Stomach smooth muscle (tissue), 2 donors: Measurements from ENCODE around the gene SEMA6C.
"Not testable (repeated sequence)": the region's sequence is repeated elsewhere in the genome, so short reads cannot be mapped to it uniquely, and the experiment has no call there.

Source experiments
- H3K27ac ChIP-seq: one replicate; pipeline ENCODE4 v1.7.0; 2013; ENCODE audit warnings: mild to moderate bottlenecking, low read length, inconsistent platforms
- H3K27me3 ChIP-seq, 2 donors: one replicate each; pipeline ENCODE4 v1.7.0; 2013; ENCODE audit warnings: low read length in 2 of 2; ENCODE audit not compliant: insufficient read depth in 2 of 2, control insufficient read depth in 1 of 2
- H3K36me3 ChIP-seq, 2 donors: one replicate each; pipeline ENCODE4 v1.7.0; 2013; ENCODE audit warnings: low read length in 2 of 2; ENCODE audit not compliant: control insufficient read depth in 2 of 2, insufficient read depth in 2 of 2
- H3K4me1 ChIP-seq: one replicate; pipeline ENCODE4 v1.7.0; 2013; ENCODE audit warnings: low read length; ENCODE audit not compliant: control insufficient read depth, insufficient read depth
- H3K4me3 ChIP-seq, 2 donors: one replicate each; pipeline ENCODE4 v1.7.0; 2013; ENCODE audit warnings: low read length in 2 of 2
- H3K9ac ChIP-seq, 2 donors: one replicate each; pipeline ENCODE4 v1.7.0; 2013; ENCODE audit warnings: low read length in 2 of 2, mild to moderate bottlenecking in 1 of 2
- H3K9me3 ChIP-seq, 2 donors: one replicate each; pipeline ENCODE4 v1.7.0; 2013; ENCODE audit warnings: low read length in 2 of 2; ENCODE audit not compliant: control insufficient read depth in 2 of 2
- donor health status: healthy.
- donor health status: Pancreatic carcinoma.

SEMA6C gene

GRCh38 chr1:151130987-151131586, 15.3 kb downstream of the SEMA6C start:
- no peaks in the 10 kb centered on the region for H3K27me3 ChIP-seq
- peak overlapping the region; percentile 77 for H3K27ac ChIP-seq

GRCh38 chr1:151128800-151129199, 17.6 kb downstream of the SEMA6C start:
- no peaks in the 10 kb centered on the region for H3K27me3 ChIP-seq
- H3K27ac ChIP-seq = no peak overlapping the region
- peaks cover 0 to 4% of the 10 kb centered on the region in 2 donors for H3K36me3 ChIP-seq
- no peak overlapping the region for H3K9ac ChIP-seq
- H3K4me3 ChIP-seq = no peak overlapping the region
- H3K4me1 ChIP-seq = peaks cover 15% of the 10 kb centered on the region
- no peaks in the 10 kb centered on the region for H3K9me3 ChIP-seq

More at GRCh38 chr1:151130987-151131586, 15.3 kb downstream of the SEMA6C start:
- H3K9ac ChIP-seq = peak overlapping the region; percentile 62 to 80
- peak overlapping the region; percentile 73 to 78 for H3K4me3 ChIP-seq
- H3K4me1 ChIP-seq = peaks cover 15% of the 10 kb centered on the region
- no peaks in the 10 kb centered on the region for H3K9me3 ChIP-seq
- H3K36me3 ChIP-seq = peaks cover 10 to 12% of the 10 kb centered on the region in 2 donors

- Histone ChIP-seq H3K27me3 (no peaks in the 10 kb centered on the region), H3K9ac (no peak overlapping the region), H3K9me3 (no peaks in the 10 kb centered on the region), H3K36me3 (peaks cover 10 to 11% of the 10 kb centered on the region in 2 donors), H3K4me1 (no peaks in the 10 kb centered on the region), H3K4me3 (no peak overlapping the region), H3K27ac (no peak overlapping the region)
These were observed 21.5 kb downstream of the SEMA6C start for GRCh38 chr1:151124763-151125403.

GRCh38 chr1:151113877-151114276, 32.6 kb downstream of the SEMA6C start:
- Histone ChIP-seq H3K36me3 (peaks cover 7 to 20% of the 10 kb centered on the region in 2 donors), H3K27ac (no peak overlapping the region), H3K9ac (no peak overlapping the region)

GRCh38 chr1:151108331-151108730, 38.1 kb downstream of the SEMA6C start:
- Histone ChIP-seq H3K27me3 (no peaks in the 10 kb centered on the region), H3K36me3 (peaks cover 15 to 23% of the 10 kb centered on the region in 2 donors), H3K27ac (no peak overlapping the region), H3K9ac (no peak overlapping the region), H3K4me3 (no peak overlapping the region), H3K9me3 (no peaks in the 10 kb centered on the region), H3K4me1 (no peaks in the 10 kb centered on the region)

More at GRCh38 chr1:151113877-151114276, 32.6 kb downstream of the SEMA6C start:
- Histone ChIP-seq H3K9me3 (no peaks in the 10 kb centered on the region), H3K4me1 (no peaks in the 10 kb centered on the region), H3K4me3 (no peak overlapping the region), H3K27me3 (no peaks in the 10 kb centered on the region)

- H3K27me3 ChIP-seq = no peaks in the 10 kb centered on the region
- H3K27ac ChIP-seq = no peak overlapping the region
- no peak overlapping the region for H3K4me3 ChIP-seq
- no peak overlapping the region for H3K9ac ChIP-seq
- no peaks in the 10 kb centered on the region for H3K9me3 ChIP-seq
- H3K36me3 ChIP-seq = peaks cover 16 to 23% of the 10 kb centered on the region in 2 donors
- no peaks in the 10 kb centered on the region for H3K4me1 ChIP-seq
These were observed 39.5 kb downstream of the SEMA6C start for GRCh38 chr1:151106894-151107293.

- no peak overlapping the region for H3K9ac ChIP-seq
- H3K36me3 ChIP-seq = peaks cover 16 to 17% of the 10 kb centered on the region in 2 donors
- no peaks in the 10 kb centered on the region for H3K9me3 ChIP-seq
- H3K27me3 ChIP-seq = no peaks in the 10 kb centered on the region
- H3K27ac ChIP-seq = no peak overlapping the region
- no peak overlapping the region for H3K4me3 ChIP-seq
- no peaks in the 10 kb centered on the region for H3K4me1 ChIP-seq
These were observed 41.8 kb downstream of the SEMA6C start for GRCh38 chr1:151104630-151105029.

GRCh38 chr1:151098126-151098525, 48.3 kb downstream of the SEMA6C start:
- no peak overlapping the region for H3K27ac ChIP-seq

GRCh38 chr1:151097426-151097825, 49.0 kb downstream of the SEMA6C start:
- H3K9ac ChIP-seq, H3K4me1 ChIP-seq, H3K27me3 ChIP-seq, H3K27ac ChIP-seq, H3K4me3 ChIP-seq, H3K9me3 ChIP-seq: not testable (repeated sequence)
- peaks cover 5 to 10% of the 10 kb centered on the region in 2 donors for H3K36me3 ChIP-seq

More at GRCh38 chr1:151098126-151098525, 48.3 kb downstream of the SEMA6C start:
- peaks cover 5 to 12% of the 10 kb centered on the region in 2 donors for H3K36me3 ChIP-seq
- H3K4me1 ChIP-seq = no peaks in the 10 kb centered on the region
- H3K9me3 ChIP-seq = no peaks in the 10 kb centered on the region
- H3K27me3 ChIP-seq = no peaks in the 10 kb centered on the region
- H3K9ac ChIP-seq = no peak overlapping the region
- H3K4me3 ChIP-seq = no peak overlapping the region

- H3K27me3 ChIP-seq = no peaks in the 10 kb centered on the region
- no peaks in the 10 kb centered on the region for H3K4me1 ChIP-seq
- H3K36me3 ChIP-seq = peaks cover 0 to 3% of the 10 kb centered on the region in 2 donors
- no peak overlapping the region for H3K4me3 ChIP-seq
- no peak overlapping the region for H3K27ac ChIP-seq
- H3K9ac ChIP-seq = peak overlapping the region in 1 of 2 donors; percentile 21
- no peaks in the 10 kb centered on the region for H3K9me3 ChIP-seq
These were observed 60.4 kb downstream of the SEMA6C start for GRCh38 chr1:151085953-151086559.
